Astrocyte (in vitro differentiated cells and primary cell): ENCODE results near the gene CCNA1. TPM values are rescaled to one million over a fixed set of nuclear protein-coding genes. Genes with fewer than 3 reads are reported as not detected.

Experiments
- total RNA-seq: library from RNA; stranded (reverse); gene quantifications from 2 replicates; pipeline ENCODE4 v1.2.1, GENCODE V29; 2021

CCNA1 gene
- total RNA-seq, 1 donor from 2014 or later, result 0.91 TPM

Other genes with a start within 250 kb of the CCNA1 start
- gene SOHLH2, start 217.9 kb upstream of the CCNA1 start, total RNA-seq, result 0.17 TPM in 1 of 2 replicates, not detected in the other
- gene CCDC169, start 134.7 kb upstream of the CCNA1 start, total RNA-seq, result 0.62 and 0.98 TPM in 2 replicates
- 47.7 and 50.6 TPM in 2 replicates for gene SPART, start 86.1 kb upstream of the CCNA1 start, total RNA-seq
- gene SERTM1, start 241.5 kb downstream of the CCNA1 start, total RNA-seq, result 0.34 and 0.41 TPM in 2 replicates